Measurements from ENCODE around the gene RASAL2. TPM values are rescaled to one million over a fixed set of nuclear protein-coding genes. Genes with fewer than 3 reads are reported as not detected.

The RASAL2 gene
- total RNA-seq, 1 donor from 2014 or later, result 18.3 TPM

DNA sequence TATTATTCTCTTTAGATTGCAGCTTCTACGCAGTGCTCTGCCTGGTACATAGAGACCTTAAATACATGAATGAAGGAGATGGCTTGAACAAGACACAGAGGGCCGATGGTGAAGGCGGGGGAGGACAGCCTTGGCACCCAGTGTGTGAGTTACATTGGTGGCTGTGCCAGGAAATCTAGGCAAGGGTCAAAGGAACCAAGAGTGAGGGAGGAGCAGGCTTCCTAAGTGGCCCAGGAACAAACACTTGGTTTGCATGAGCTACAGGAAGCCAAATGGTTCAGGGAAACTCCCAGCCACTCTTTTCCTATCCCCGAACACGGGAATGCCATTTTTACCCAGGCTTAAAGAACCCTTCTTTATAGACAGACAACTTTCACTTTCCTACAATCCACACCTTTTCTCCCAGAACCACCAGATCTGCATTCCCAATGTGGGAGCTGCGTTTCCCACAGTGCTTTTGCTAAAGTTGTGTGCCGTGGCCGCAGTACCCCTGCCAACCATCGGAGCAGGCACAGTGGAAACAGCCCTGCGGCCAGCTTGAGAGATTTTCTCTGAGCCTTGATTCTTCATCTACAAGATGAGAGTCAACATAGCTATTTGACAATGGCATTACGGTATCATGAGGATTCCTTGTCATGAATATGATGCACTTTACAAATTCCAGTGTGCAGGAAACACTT is 406.3 kb downstream of the RASAL2 start:
- no peaks in the 10 kb centered on the region for H3K79me2 ChIP-seq (ENCODE audit: low read depth)
- peaks cover 9% of the 10 kb centered on the region for H3K4me1 Mint-ChIP-seq
- no peak overlapping the region for H3K4me3 ChIP-seq
- no peaks in the 10 kb centered on the region for H3K36me3 Mint-ChIP-seq
- H3K27ac Mint-ChIP-seq, result no peak overlapping the region
- no peaks in the 10 kb centered on the region for H3K36me3 ChIP-seq
- no peaks in the 10 kb centered on the region for H3K27me3 ChIP-seq
- peak; percentile 25 for DNase-seq (ENCODE audit: low spot score)
- H3K4me3 Mint-ChIP-seq, result no peak overlapping the region
- H3K9ac ChIP-seq, result no peak overlapping the region
- no peak overlapping the region for H2AFZ ChIP-seq (replicated peaks)
- no peaks in the 10 kb centered on the region for H3K9me3 ChIP-seq (ENCODE audit: low read depth)
- no peaks in the 10 kb centered on the region for H4K20me1 ChIP-seq (ENCODE audit: low read depth)
- TF ChIP-seq, protein P1, sequence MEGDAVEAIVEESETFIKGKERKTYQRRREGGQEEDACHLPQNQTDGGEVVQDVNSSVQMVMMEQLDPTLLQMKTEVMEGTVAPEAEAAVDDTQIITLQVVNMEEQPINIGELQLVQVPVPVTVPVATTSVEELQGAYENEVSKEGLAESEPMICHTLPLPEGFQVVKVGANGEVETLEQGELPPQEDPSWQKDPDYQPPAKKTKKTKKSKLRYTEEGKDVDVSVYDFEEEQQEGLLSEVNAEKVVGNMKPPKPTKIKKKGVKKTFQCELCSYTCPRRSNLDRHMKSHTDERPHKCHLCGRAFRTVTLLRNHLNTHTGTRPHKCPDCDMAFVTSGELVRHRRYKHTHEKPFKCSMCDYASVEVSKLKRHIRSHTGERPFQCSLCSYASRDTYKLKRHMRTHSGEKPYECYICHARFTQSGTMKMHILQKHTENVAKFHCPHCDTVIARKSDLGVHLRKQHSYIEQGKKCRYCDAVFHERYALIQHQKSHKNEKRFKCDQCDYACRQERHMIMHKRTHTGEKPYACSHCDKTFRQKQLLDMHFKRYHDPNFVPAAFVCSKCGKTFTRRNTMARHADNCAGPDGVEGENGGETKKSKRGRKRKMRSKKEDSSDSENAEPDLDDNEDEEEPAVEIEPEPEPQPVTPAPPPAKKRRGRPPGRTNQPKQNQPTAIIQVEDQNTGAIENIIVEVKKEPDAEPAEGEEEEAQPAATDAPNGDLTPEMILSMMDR (IDR thresholded peaks at IDR 0.05), result peak; percentile 35
- no peak for TF ChIP-seq EZH2phosphoT487 (IDR thresholded peaks at IDR 0.05)
- peaks cover 3% of the 10 kb centered on the region for H3F3A ChIP-seq (ENCODE audit: low read depth)
- no peak overlapping the region for H3K4me2 ChIP-seq
- peaks cover 4% of the 10 kb centered on the region for H3K27me3 Mint-ChIP-seq (ENCODE audit: insufficient read depth, low read depth)
- H3K27ac ChIP-seq, result no peak overlapping the region
- no peaks in the 10 kb centered on the region for H3K9me3 Mint-ChIP-seq
- no peaks in the 10 kb centered on the region for H3K4me1 ChIP-seq

DNA sequence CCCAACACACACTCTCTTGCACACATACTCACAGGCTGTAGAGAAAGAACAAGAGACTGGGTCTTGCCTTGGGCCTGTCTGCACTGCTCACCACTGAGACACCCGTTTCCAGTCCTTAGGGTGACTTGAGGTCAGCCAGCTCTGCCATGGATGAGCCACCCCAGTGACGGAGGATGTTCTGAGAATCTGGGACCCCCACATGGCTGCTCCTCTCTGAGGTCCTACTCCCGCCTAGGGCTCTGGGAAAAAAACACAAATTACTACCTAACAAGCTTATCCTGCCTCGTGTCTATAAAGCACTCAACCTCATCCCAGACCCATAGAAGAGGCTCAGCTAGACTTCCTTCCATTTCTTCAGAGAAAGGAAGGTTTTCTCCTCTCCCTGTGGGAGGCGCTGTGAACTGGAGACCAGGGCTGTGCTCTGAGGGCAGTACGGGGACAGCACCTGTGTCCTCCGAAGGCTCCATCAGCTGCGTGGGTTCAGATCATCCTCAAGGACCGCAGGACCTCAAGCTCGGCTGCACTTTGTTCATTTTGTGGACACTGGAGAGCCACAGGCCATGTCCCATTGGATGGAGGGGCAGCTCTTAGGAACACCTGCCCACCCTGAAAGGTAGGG is 407.1 kb downstream of the RASAL2 start:
- H3K36me3 Mint-ChIP-seq, result no peaks in the 10 kb centered on the region

DNA sequence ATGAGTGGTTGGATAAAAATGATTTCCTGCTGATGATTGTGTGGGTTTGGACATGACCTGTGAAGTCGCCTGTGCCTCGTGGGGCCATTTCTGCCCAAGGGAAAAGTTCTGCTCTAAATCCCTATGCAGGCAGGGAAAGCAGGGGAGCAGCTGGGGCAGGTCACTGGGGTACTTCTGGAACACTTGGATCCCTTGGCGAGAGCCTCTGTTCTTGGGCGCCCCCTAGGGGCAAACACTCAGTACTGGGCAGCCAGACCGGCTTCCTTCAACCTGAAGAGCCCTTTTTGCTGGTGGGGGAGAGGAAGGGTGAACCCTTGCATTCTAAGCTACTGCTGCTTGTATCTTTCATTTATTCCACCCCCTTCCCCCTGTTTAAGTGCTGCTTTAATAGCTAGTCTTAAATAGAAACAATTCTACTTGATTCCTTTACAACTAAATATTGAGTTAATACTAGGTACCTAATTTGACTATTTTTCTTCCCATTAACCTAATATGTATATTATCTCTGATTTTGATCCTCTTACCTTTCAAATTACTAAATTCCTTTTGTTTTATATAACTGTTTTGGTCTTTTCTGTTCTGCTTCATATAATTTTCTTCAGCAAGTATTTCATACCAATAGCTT is 407.9 kb downstream of the RASAL2 start:
- Histone ChIP-seq H3K79me2 (ENCODE audit: low read depth) (no peaks in the 10 kb centered on the region), H3K4me1 (no peaks in the 10 kb centered on the region), H3F3A (ENCODE audit: low read depth) (peaks cover 3% of the 10 kb centered on the region), H4K20me1 (ENCODE audit: low read depth) (no peaks in the 10 kb centered on the region), H3K4me3 (no peak overlapping the region), H3K4me2 (no peak overlapping the region), H3K27ac (no peak overlapping the region), H3K27me3 (no peaks in the 10 kb centered on the region), H3K36me3 (no peaks in the 10 kb centered on the region), H2AFZ (replicated peaks) (peak overlapping the region; percentile 65), H3K9ac (no peak overlapping the region), H3K9me3 (ENCODE audit: low read depth) (no peaks in the 10 kb centered on the region)
- TF ChIP-seq, protein P1 (IDR thresholded peaks at IDR 0.05), result peak; percentile 90
- no peak for TF ChIP-seq EZH2 (IDR thresholded peaks at IDR 0.05)
- Mint-ChIP-seq H3K36me3 (no peaks in the 10 kb centered on the region), H3K4me1 (peaks cover 9% of the 10 kb centered on the region), H3K9me3 (no peaks in the 10 kb centered on the region), H3K27ac (no peak overlapping the region), H3K4me3 (no peak overlapping the region), H3K27me3 (ENCODE audit: insufficient read depth, low read depth) (peaks cover 2% of the 10 kb centered on the region)
- peak; percentile 88 for DNase-seq (ENCODE audit: low spot score)

More for the DNA sequence above, 407.1 kb downstream of the RASAL2 start:
- Histone ChIP-seq H3K4me2 (no peak overlapping the region), H3K9ac (no peak overlapping the region), H4K20me1 (ENCODE audit: low read depth) (no peaks in the 10 kb centered on the region), H3K27ac (no peak overlapping the region), H2AFZ (replicated peaks) (peak overlapping the region; percentile 65), H3K9me3 (ENCODE audit: low read depth) (no peaks in the 10 kb centered on the region), H3K79me2 (ENCODE audit: low read depth) (no peaks in the 10 kb centered on the region), H3F3A (ENCODE audit: low read depth) (peaks cover 3% of the 10 kb centered on the region), H3K27me3 (no peaks in the 10 kb centered on the region), H3K4me1 (no peaks in the 10 kb centered on the region), H3K4me3 (no peak overlapping the region), H3K36me3 (no peaks in the 10 kb centered on the region)
- no peak overlapping the region for H3K4me3 Mint-ChIP-seq
- DNase-seq (ENCODE audit: low spot score), result no peak
- H3K9me3 Mint-ChIP-seq, result no peaks in the 10 kb centered on the region
- TF ChIP-seq, protein P1 (IDR thresholded peaks at IDR 0.05), result no peak
- TF ChIP-seq EZH2phosphoT487 (IDR thresholded peaks at IDR 0.05) (no peak), EZH2 (IDR thresholded peaks at IDR 0.05) (no peak)
- H3K27me3 Mint-ChIP-seq (ENCODE audit: insufficient read depth, low read depth), result peaks cover 2% of the 10 kb centered on the region
- peaks cover 9% of the 10 kb centered on the region for H3K4me1 Mint-ChIP-seq
- H3K27ac Mint-ChIP-seq, result no peak overlapping the region

Data from neural progenitor cell (in vitro differentiated cells).